GM12891 (cell line): Measurements from ENCODE around the gene SLC35A3.

Source experiments
- PAX5 ChIP-seq: IDR thresholded peaks from 2 replicates; pipeline ENCODE4 v1.6.1; 2011; ENCODE audit warnings: low read length, moderate library complexity, mild to moderate bottlenecking; ENCODE audit not compliant: insufficient read depth, severe bottlenecking
- POLR2A ChIP-seq: IDR thresholded peaks from 2 replicates; pipeline ENCODE4 v1.6.1; 2011; ENCODE audit warnings: low read depth, low read length, control low read depth
- POLR2AphosphoS5 ChIP-seq: IDR thresholded peaks from 2 replicates; pipeline ENCODE4 v1.6.1; 2011; ENCODE audit warnings: low read depth, low read length, control low read depth
- POU2F2 ChIP-seq: IDR thresholded peaks from 2 replicates; pipeline ENCODE4 v1.6.1; 2011; ENCODE audit warnings: low read depth, mild to moderate bottlenecking, control low read depth, low read length, moderate library complexity
- TAF1 ChIP-seq: IDR thresholded peaks from 2 replicates; pipeline ENCODE4 v1.6.1; 2011; ENCODE audit warnings: low read depth, low read length, control low read depth

DNA sequence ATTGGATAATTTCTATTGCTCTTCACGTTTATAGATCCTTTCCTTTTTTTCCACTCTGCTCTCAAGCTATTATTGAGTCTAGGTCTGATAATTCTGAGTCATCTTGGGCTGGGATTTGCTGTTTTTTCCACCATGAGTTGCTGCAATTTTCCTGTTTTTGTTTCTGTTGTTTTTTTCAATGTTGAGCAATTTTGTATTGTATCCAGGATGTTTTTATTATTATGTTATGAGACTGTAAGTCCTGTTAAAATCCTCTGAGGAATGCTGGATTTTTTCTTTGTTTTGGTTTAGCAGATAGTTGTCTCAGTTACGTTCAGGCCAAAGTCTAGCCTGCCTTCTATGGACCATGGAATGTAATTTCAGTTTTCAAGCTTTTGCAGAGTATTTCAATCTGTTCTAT is 13.0 kb upstream of the SLC35A3 start:
- TF ChIP-seq POLR2AphosphoS5 = no peak
- no peak for TF ChIP-seq TAF1
- no peak for TF ChIP-seq POLR2A
- TF ChIP-seq PAX5 = no peak
- no peak for TF ChIP-seq POU2F2
